Measurements from ENCODE around the gene LTBP3. TPM values are rescaled to one million over a fixed set of nuclear protein-coding genes. Genes with fewer than 3 reads are reported as not detected.

The LTBP3 gene
- total and polyA plus RNA-seq, 2 of the 13 experiments (the other 11 are each of a cell fraction or from before 2014, with no cell fraction given), result 12.2 to 68.1 TPM

DNA sequence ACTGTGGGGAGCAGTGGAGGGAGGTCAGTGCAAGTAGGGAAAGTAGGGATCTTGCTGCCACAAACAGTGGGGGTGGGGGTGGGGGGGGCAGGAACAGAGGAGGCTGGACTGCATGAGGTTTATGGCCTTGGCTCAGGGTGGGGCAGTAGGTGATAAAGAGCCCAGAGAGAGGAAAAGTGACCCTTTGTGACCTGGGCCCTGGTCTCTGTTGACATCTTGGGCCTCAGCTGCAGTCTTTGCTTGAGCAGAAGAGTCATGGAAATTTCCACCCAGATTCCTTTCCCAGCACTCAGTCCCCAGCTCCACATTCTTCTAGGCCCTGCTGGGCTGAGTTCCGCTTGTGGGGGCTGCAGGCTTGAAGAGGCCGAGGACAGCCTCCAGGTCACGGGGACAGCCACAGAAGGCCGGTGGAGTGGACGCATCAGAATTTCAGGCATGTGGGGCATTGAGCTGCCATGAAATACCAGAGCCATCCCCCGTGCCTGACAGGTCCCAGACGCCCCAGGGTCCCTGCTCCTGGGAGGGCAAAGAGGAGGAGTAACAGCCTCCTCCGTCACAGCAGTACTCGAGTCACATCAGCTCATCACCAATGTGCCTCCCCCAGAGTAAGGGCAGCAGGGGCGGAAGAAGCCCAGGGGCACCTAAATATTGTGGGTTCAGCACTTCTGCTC is 69.0 kb downstream of the LTBP3 start (continued):
- TF ChIP-seq, protein P1, sequence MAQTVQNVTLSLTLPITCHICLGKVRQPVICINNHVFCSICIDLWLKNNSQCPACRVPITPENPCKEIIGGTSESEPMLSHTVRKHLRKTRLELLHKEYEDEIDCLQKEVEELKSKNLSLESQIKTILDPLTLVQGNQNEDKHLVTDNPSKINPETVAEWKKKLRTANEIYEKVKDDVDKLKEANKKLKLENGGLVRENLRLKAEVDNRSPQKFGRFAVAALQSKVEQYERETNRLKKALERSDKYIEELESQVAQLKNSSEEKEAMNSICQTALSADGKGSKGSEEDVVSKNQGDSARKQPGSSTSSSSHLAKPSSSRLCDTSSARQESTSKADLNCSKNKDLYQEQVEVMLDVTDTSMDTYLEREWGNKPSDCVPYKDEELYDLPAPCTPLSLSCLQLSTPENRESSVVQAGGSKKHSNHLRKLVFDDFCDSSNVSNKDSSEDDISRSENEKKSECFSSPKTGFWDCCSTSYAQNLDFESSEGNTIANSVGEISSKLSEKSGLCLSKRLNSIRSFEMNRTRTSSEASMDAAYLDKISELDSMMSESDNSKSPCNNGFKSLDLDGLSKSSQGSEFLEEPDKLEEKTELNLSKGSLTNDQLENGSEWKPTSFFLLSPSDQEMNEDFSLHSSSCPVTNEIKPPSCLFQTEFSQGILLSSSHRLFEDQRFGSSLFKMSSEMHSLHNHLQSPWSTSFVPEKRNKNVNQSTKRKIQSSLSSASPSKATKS (CRISPR knock-in tag; IDR thresholded peaks at IDR 0.05), result no peak
- TF ChIP-seq E2F2 (CRISPR knock-in tag; IDR thresholded peaks at IDR 0.05; ENCODE audit: borderline replicate concordance), result no peak
- no peak for TF ChIP-seq ZBTB49 (CRISPR knock-in tag; IDR thresholded peaks at IDR 0.05; ENCODE audit: borderline replicate concordance)
- TF ChIP-seq FIP1L1 (IDR thresholded peaks at IDR 0.05; ENCODE audit: borderline replicate concordance, insufficient read depth, low read depth, low read length), result no peak
- TF ChIP-seq, protein P2, sequence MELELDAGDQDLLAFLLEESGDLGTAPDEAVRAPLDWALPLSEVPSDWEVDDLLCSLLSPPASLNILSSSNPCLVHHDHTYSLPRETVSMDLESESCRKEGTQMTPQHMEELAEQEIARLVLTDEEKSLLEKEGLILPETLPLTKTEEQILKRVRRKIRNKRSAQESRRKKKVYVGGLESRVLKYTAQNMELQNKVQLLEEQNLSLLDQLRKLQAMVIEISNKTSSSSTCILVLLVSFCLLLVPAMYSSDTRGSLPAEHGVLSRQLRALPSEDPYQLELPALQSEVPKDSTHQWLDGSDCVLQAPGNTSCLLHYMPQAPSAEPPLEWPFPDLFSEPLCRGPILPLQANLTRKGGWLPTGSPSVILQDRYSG (CRISPR knock-in tag; IDR thresholded peaks at IDR 0.05), result no peak
- TF ChIP-seq REPIN1 (CRISPR knock-in tag; IDR thresholded peaks at IDR 0.05; ENCODE audit: borderline replicate concordance, low read depth), result peak; percentile 72; the same call in 1 of the 2 replicates
- TF ChIP-seq ZFP37 (CRISPR knock-in tag; IDR thresholded peaks at IDR 0.05; ENCODE audit: borderline replicate concordance), result no peak
- no peak for TF ChIP-seq NFYC (CRISPR knock-in tag; IDR thresholded peaks at IDR 0.05)
- no peak for TF ChIP-seq TP53 (CRISPR knock-in tag; conservative IDR thresholded peaks at IDR 0.05)
- no peak for TF ChIP-seq CAMTA2 (CRISPR knock-in tag; IDR thresholded peaks at IDR 0.05; ENCODE audit: borderline replicate concordance)
- TF ChIP-seq, protein P3, sequence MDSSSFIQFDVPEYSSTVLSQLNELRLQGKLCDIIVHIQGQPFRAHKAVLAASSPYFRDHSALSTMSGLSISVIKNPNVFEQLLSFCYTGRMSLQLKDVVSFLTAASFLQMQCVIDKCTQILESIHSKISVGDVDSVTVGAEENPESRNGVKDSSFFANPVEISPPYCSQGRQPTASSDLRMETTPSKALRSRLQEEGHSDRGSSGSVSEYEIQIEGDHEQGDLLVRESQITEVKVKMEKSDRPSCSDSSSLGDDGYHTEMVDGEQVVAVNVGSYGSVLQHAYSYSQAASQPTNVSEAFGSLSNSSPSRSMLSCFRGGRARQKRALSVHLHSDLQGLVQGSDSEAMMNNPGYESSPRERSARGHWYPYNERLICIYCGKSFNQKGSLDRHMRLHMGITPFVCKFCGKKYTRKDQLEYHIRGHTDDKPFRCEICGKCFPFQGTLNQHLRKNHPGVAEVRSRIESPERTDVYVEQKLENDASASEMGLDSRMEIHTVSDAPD (CRISPR knock-in tag; IDR thresholded peaks at IDR 0.05), result 0 out of 2 replicates have a peak, but pooled peaks have one; percentile 74
- peak; percentile 35; the same call in 1 of the 2 replicates for TF ChIP-seq ZNF564 (CRISPR knock-in tag; IDR thresholded peaks at IDR 0.05)
- peak; percentile 9; the same call in 1 of the 2 replicates for TF ChIP-seq SRY (CRISPR knock-in tag; IDR thresholded peaks at IDR 0.05)
- TF ChIP-seq ATF1 (CRISPR knock-in tag; IDR thresholded peaks at IDR 0.05), result no peak
- no peak for TF ChIP-seq ZSCAN29 (CRISPR knock-in tag; conservative IDR thresholded peaks at IDR 0.05)
- no peak for TF ChIP-seq MXD4 (CRISPR knock-in tag; IDR thresholded peaks at IDR 0.05)
- no peak for TF ChIP-seq AGO1 (IDR thresholded peaks at IDR 0.05; ENCODE audit: low read depth, low read length, poor library complexity, severe bottlenecking)
- TF ChIP-seq FLYWCH1 (CRISPR knock-in tag; IDR thresholded peaks at IDR 0.05), result no peak
- TF ChIP-seq, protein P4, sequence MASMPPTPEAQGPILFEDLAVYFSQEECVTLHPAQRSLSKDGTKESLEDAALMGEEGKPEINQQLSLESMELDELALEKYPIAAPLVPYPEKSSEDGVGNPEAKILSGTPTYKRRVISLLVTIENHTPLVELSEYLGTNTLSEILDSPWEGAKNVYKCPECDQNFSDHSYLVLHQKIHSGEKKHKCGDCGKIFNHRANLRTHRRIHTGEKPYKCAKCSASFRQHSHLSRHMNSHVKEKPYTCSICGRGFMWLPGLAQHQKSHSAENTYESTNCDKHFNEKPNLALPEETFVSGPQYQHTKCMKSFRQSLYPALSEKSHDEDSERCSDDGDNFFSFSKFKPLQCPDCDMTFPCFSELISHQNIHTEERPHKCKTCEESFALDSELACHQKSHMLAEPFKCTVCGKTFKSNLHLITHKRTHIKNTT (CRISPR knock-in tag; IDR thresholded peaks at IDR 0.05), result no peak
- TF ChIP-seq KMT2B (CRISPR knock-in tag; IDR thresholded peaks at IDR 0.05), result no peak
